Left ventricle myocardium inferior (tissue), 1 donor: ENCODE results near the gene MALRD1. TPM values are rescaled to one million over a fixed set of nuclear protein-coding genes. Genes with fewer than 3 reads are reported as not detected.

Experiments
- DNase-seq: peaks from one replicate; pipeline ENCODE4 v3.0.0-alpha.2; 2020
- H3K27ac ChIP-seq: fragments of 200-600 bp; replicated peaks from 2 replicates; pipeline ENCODE4 v1.8.0; 2021
- H3K27me3 ChIP-seq: fragments of 200-600 bp; 2 replicates; pipeline ENCODE4 v1.8.0; 2021; ENCODE audit warnings: low read depth
- H3K36me3 ChIP-seq: fragments of 200-600 bp; 2 replicates; pipeline ENCODE4 v1.8.0; 2021
- H3K4me1 ChIP-seq: fragments of 200-600 bp; 2 replicates; pipeline ENCODE4 v1.8.0; 2021
- H3K4me3 ChIP-seq: fragments of 200-600 bp; 2 replicates; pipeline ENCODE4 v1.8.0; 2021; ENCODE audit warnings: mild to moderate bottlenecking, moderate library complexity
- H3K9me3 ChIP-seq: fragments of 200-600 bp; replicated peaks from 2 replicates; pipeline ENCODE4 v1.8.0; 2021
- intact Hi-C: fragments of 100-400 bp; cut with micrococcal nuclease; formaldehyde crosslinking; loops from one replicate; pipeline ENCODE4 v1.11.0; 2022
- total RNA-seq: library from RNA; stranded (reverse); fragmentation: NEBNext Ultra II Directional; extraction: Animal tissue kit (Norgen Biotek cat#: 25700); gene quantifications from one replicate; pipeline ENCODE4 v1.2.1, GENCODE V29; 2021
- TF ChIP-seq, protein P1 (sequence below): fragments of 200-600 bp; IDR thresholded peaks from 2 replicates; pipeline ENCODE4 v1.8.0; 2021; ENCODE audit warnings: antibody characterized with exemption, mild to moderate bottlenecking, borderline replicate concordance
- donor health status: DM: no; HTN: yes; CAD: no; lungs with severe emphysema.

The MALRD1 gene
- total RNA-seq, 1 donor from 2014 or later: 0.47 TPM

DNA sequence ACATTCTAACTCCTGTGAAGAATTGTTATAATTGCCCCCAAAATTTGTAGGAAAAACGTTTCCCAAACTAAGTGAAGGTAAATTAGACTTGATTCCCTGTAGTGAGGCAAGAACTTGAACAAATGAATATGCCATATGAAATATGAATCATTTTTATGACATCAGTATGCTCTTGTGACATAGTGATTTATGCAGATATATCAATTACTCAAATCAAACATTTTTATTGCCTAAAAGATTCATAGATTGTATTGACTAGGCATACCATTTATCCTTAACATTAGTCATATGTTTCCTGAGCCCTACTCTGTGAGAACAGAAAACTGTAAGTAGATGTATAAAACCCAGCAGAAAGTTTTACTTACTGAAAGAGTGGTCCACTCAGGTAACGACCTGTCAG is 245.6 kb downstream of the MALRD1 start:
- TF ChIP-seq, protein P1, sequence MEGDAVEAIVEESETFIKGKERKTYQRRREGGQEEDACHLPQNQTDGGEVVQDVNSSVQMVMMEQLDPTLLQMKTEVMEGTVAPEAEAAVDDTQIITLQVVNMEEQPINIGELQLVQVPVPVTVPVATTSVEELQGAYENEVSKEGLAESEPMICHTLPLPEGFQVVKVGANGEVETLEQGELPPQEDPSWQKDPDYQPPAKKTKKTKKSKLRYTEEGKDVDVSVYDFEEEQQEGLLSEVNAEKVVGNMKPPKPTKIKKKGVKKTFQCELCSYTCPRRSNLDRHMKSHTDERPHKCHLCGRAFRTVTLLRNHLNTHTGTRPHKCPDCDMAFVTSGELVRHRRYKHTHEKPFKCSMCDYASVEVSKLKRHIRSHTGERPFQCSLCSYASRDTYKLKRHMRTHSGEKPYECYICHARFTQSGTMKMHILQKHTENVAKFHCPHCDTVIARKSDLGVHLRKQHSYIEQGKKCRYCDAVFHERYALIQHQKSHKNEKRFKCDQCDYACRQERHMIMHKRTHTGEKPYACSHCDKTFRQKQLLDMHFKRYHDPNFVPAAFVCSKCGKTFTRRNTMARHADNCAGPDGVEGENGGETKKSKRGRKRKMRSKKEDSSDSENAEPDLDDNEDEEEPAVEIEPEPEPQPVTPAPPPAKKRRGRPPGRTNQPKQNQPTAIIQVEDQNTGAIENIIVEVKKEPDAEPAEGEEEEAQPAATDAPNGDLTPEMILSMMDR: no peak
- Histone ChIP-seq H3K9me3 (no peaks in the 10 kb centered on the region), H3K4me1 (no peaks in the 10 kb centered on the region), H3K4me3 (no peak overlapping the region), H3K27ac (no peak overlapping the region), H3K27me3 (no peaks in the 10 kb centered on the region), H3K36me3 (no peaks in the 10 kb centered on the region)
- no peak for DNase-seq
- intact Hi-C loops: no loop called here

GRCh38 chr10:19299645-19300044 is 251.0 kb downstream of the MALRD1 start:
- Histone ChIP-seq H3K4me3 (no peak overlapping the region), H3K27ac (no peak overlapping the region), H3K9me3 (peaks cover 3% of the 10 kb centered on the region), H3K36me3 (no peaks in the 10 kb centered on the region), H3K4me1 (no peaks in the 10 kb centered on the region), H3K27me3 (no peaks in the 10 kb centered on the region)
- TF ChIP-seq, protein P1: no peak
- intact Hi-C loops: no loop called here
- no peak for DNase-seq

GRCh38 chr10:19302117-19302516 is 253.5 kb downstream of the MALRD1 start:
- TF ChIP-seq, protein P1: no peak
- Histone ChIP-seq H3K27me3 (no peaks in the 10 kb centered on the region), H3K36me3 (no peaks in the 10 kb centered on the region), H3K4me3 (no peak overlapping the region), H3K4me1 (no peaks in the 10 kb centered on the region), H3K27ac (no peak overlapping the region), H3K9me3 (peaks cover 3% of the 10 kb centered on the region)
- intact Hi-C loops: no loop called here
- no peak for DNase-seq

- Histone ChIP-seq H3K27me3 (no peaks in the 10 kb centered on the region), H3K4me1 (no peaks in the 10 kb centered on the region), H3K4me3 (no peak overlapping the region), H3K36me3 (no peaks in the 10 kb centered on the region), H3K9me3 (no peaks in the 10 kb centered on the region), H3K27ac (no peak overlapping the region)
- TF ChIP-seq, protein P1: no peak
- no peak for DNase-seq
- intact Hi-C loops: no loop called here
Observed at GRCh38 chr10:19310066-19310465, 261.5 kb downstream of the MALRD1 start.

DNA sequence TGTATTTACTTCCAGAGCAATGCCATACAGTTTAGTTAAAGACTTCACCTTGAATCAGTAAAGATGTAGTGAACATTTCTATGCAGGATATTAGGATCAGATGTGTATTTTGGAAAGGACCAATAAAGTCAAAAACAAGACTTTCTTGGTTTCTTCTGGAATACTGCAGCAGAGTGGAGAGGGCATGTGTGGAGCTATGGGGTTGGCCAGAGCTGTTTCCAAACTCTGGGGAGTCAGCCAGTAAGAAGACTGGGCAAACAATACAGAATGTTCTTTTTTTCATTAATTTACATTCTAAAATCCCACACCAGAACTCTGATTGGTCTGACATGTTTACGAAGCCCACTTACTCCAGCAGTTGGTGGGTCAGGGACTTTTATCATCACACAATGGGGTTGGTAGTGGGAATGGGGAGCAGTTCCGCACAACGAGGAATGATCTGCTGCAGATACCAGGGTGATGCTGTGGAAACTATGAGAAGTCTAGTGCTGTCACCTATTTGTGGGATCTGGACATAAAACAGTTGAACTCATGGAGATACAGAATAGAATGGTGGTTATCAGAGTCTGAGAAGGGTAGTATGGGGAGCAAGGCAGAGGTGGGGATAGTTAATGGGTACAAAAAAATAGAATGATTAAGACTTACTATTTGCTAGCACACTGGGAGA is 267.7 kb downstream of the MALRD1 start:
- no peak for DNase-seq
- intact Hi-C loops: no loop called here

More for the DNA sequence above, 267.7 kb downstream of the MALRD1 start:
- H3K27me3 ChIP-seq: no peaks in the 10 kb centered on the region
- TF ChIP-seq, protein P1: no peak
- H3K36me3 ChIP-seq: no peaks in the 10 kb centered on the region
- no peaks in the 10 kb centered on the region for H3K9me3 ChIP-seq
- no peak overlapping the region for H3K4me3 ChIP-seq
- H3K4me1 ChIP-seq: no peaks in the 10 kb centered on the region
- H3K27ac ChIP-seq: no peak overlapping the region
